ENCODE results near the gene HNMT.

The HNMT gene

DNA sequence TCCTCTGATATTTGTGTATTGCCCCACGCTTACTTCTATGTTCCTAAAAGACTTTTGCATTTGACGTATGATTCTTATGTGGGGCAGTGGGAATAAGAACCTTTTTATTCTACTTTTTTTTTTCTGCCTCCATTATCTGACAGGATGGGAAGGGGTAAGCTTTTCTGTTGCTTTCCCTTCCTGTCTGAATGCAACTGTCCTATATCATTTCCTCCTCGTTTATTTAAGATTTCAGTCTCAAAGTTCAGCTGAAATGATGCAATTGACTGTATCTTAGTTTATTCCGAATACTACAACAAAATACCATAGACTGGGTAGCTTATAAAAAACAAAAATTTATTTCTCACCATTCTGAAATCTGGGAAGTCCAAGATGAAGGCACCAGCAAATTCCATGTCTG lies 24.1 kb upstream of the HNMT start:
- Histone ChIP-seq H3K4me3 (replicated peaks; ENCODE audit: insufficient read depth, low read length) (no peak overlapping the region), H3K27me3 (ENCODE audit: insufficient read depth, poor library complexity, severe bottlenecking) (no peaks in the 10 kb centered on the region), H3K27ac (replicated peaks) (no peak overlapping the region)
- DNase-seq (ENCODE audit: low read depth in 1 of 2, low spot score in 1 of 2) = no peak
- TF ChIP-seq GABPA (IDR thresholded peaks at IDR 0.05; ENCODE audit: low read depth) (no peak), POLR2AphosphoS5 (IDR thresholded peaks at IDR 0.05; ENCODE audit: low read depth) (no peak), SPI1 (IDR thresholded peaks at IDR 0.05; ENCODE audit: borderline replicate concordance, low read depth) (no peak)
- TF ChIP-seq, protein P1, sequence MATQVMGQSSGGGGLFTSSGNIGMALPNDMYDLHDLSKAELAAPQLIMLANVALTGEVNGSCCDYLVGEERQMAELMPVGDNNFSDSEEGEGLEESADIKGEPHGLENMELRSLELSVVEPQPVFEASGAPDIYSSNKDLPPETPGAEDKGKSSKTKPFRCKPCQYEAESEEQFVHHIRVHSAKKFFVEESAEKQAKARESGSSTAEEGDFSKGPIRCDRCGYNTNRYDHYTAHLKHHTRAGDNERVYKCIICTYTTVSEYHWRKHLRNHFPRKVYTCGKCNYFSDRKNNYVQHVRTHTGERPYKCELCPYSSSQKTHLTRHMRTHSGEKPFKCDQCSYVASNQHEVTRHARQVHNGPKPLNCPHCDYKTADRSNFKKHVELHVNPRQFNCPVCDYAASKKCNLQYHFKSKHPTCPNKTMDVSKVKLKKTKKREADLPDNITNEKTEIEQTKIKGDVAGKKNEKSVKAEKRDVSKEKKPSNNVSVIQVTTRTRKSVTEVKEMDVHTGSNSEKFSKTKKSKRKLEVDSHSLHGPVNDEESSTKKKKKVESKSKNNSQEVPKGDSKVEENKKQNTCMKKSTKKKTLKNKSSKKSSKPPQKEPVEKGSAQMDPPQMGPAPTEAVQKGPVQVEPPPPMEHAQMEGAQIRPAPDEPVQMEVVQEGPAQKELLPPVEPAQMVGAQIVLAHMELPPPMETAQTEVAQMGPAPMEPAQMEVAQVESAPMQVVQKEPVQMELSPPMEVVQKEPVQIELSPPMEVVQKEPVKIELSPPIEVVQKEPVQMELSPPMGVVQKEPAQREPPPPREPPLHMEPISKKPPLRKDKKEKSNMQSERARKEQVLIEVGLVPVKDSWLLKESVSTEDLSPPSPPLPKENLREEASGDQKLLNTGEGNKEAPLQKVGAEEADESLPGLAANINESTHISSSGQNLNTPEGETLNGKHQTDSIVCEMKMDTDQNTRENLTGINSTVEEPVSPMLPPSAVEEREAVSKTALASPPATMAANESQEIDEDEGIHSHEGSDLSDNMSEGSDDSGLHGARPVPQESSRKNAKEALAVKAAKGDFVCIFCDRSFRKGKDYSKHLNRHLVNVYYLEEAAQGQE (IDR thresholded peaks at IDR 0.05; ENCODE audit: insufficient replicate concordance, low read depth) = no peak
- TF ChIP-seq, protein P2, sequence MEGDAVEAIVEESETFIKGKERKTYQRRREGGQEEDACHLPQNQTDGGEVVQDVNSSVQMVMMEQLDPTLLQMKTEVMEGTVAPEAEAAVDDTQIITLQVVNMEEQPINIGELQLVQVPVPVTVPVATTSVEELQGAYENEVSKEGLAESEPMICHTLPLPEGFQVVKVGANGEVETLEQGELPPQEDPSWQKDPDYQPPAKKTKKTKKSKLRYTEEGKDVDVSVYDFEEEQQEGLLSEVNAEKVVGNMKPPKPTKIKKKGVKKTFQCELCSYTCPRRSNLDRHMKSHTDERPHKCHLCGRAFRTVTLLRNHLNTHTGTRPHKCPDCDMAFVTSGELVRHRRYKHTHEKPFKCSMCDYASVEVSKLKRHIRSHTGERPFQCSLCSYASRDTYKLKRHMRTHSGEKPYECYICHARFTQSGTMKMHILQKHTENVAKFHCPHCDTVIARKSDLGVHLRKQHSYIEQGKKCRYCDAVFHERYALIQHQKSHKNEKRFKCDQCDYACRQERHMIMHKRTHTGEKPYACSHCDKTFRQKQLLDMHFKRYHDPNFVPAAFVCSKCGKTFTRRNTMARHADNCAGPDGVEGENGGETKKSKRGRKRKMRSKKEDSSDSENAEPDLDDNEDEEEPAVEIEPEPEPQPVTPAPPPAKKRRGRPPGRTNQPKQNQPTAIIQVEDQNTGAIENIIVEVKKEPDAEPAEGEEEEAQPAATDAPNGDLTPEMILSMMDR (IDR thresholded peaks at IDR 0.05; ENCODE audit: insufficient read depth, low read length) = no peak

DNA sequence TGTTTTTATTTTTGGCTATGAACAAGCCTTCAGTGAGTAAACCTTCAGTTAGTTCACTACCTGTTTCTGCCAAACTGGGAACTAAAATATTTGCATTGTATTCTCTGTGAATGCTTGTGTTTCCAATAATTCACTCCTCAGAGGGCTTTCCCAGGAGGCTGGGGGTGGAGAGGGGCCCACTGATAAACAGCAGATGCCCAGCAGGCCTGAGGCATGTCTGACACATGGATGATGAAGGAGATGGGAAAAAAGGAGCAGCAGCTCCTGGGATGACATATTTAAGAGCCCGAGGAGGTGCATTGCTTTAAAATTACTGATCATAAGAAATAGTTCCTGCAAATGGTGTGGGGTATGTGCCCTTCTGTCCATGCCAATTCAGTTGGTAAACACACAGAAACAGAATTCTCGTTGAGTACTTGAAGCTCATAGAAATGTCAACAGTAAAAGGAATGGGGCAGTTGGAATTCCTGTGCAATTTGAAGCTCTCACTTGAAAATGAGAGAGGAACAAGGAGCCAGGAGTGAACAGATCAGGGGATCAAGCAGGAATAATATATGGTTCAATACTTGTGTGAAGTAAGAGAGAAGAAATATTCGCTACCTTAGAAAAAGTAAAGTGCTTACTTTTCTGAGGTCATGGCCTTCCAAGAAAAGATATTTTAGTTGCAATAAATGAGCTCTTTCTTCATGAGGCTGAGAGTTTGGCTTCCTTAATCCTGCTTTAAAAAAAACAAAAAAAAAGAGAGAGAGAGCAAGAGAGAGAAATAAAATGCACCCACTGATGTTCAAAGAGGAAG lies 22.0 kb upstream of the HNMT start:
- TF ChIP-seq, protein P2 (IDR thresholded peaks at IDR 0.05; ENCODE audit: insufficient read depth, low read length) = no peak
- no peak overlapping the region for H3K4me3 ChIP-seq (replicated peaks; ENCODE audit: insufficient read depth, low read length)
- no peaks in the 10 kb centered on the region for H3K27me3 ChIP-seq (ENCODE audit: insufficient read depth, poor library complexity, severe bottlenecking)
- no peak overlapping the region for H3K27ac ChIP-seq (replicated peaks)
- no peak for DNase-seq (ENCODE audit: low read depth in 1 of 2, low spot score in 1 of 2)

DNA sequence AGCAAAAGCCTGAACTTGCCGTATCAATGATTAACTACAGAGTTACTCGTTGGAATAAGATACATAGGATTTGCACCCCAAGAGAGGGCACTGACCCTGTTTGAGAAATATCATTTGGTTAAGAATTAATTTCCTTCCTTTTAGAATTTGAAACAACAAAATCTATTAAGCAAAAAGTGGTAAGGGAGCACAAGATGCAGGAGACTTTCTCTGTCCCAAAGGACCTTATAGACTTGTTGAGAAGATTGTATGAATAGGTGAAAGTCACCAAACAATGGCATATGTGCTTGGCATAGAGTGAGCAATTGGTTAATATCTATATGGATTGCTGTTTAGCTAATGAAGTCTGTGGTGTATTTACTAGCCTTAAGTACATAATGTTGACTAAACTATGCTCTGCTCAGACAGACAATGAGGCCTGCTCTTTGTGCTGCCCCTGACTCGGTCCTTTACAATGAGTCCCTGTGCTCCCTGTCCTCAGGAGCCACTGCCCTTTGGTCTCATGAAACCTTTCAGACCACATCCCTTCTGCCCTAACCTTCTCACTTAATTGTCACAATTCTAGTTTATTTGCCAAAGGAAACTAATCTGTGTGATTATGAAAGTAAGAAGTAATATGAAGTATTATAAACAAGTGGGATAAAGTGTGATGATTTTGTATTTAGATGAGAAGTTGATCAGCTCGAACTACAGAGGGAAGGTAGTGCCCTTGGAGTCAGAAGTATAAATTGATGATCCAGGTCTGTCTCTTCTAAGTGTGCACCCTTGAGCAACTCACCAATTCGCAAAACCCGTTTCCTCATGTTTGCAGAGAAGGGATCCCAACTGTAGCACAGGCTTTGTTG lies 21.2 kb upstream of the HNMT start:
- H3K27ac ChIP-seq (replicated peaks) = no peak overlapping the region
- no peak for DNase-seq (ENCODE audit: low read depth in 1 of 2, low spot score in 1 of 2)
- no peak overlapping the region for H3K4me3 ChIP-seq (replicated peaks; ENCODE audit: insufficient read depth, low read length)
- TF ChIP-seq, protein P1 (IDR thresholded peaks at IDR 0.05; ENCODE audit: insufficient replicate concordance, low read depth) = no peak
- no peak for TF ChIP-seq POLR2AphosphoS5 (IDR thresholded peaks at IDR 0.05; ENCODE audit: low read depth)
- no peaks in the 10 kb centered on the region for H3K27me3 ChIP-seq (ENCODE audit: insufficient read depth, poor library complexity, severe bottlenecking)

DNA sequence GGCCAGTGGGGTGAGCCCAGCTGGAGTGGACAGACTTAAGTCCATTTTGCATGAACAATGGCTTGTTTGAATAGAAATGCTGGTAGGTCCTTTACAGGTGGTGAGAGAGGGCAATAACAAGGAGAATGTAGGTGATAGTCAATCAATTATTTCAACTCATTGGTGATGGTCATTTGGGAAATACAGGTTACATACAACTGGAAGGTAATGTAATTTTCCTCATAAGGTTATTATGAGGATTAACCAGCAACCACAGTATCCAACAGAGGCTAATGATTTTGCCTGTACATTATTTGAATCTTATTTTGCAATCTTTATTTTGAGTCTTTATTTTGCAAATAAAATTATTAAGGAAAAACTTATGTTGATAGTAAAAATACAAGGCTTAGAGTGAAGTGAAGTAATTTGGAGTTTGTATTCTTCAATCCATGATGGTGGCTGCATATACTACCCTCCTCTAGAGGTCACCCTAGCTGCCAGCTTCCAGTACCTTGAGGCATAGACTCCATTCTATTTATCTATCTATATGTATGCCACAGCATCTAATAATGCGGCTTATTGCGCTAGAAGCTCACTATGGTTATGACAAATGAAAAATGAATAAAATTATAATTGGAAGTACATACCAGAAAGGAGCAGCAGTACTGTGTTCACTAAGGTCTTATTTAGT lies 20.5 kb upstream of the HNMT start:
- H3K27ac ChIP-seq (replicated peaks) = no peak overlapping the region
- no peaks in the 10 kb centered on the region for H3K27me3 ChIP-seq (ENCODE audit: insufficient read depth, poor library complexity, severe bottlenecking)
- DNase-seq (ENCODE audit: low read depth in 1 of 2, low spot score in 1 of 2) = no peak
- no peak overlapping the region for H3K4me3 ChIP-seq (replicated peaks; ENCODE audit: insufficient read depth, low read length)
- TF ChIP-seq, protein P2 (IDR thresholded peaks at IDR 0.05; ENCODE audit: insufficient read depth, low read length) = no peak
- TF ChIP-seq GABPA (IDR thresholded peaks at IDR 0.05; ENCODE audit: low read depth) (no peak), SPI1 (IDR thresholded peaks at IDR 0.05; ENCODE audit: borderline replicate concordance, low read depth) (no peak)

All from HL-60 (cell line).